Hematopoietic multipotent progenitor cell treated with erythropoietin and hydrocortisone succinate and interleukin-3 and kit ligand, for 6 days (in vitro differentiated cells): ENCODE data around the gene CYSLTR2.
A peak's percentile ranks its signal among the peaks of the same experiment; 100 is the strongest.

ENCODE experiments used
- DNase-seq: peaks from one replicate; pipeline ENCODE4 v3.0.0-alpha.2; 2015

CYSLTR2 gene

DNA sequence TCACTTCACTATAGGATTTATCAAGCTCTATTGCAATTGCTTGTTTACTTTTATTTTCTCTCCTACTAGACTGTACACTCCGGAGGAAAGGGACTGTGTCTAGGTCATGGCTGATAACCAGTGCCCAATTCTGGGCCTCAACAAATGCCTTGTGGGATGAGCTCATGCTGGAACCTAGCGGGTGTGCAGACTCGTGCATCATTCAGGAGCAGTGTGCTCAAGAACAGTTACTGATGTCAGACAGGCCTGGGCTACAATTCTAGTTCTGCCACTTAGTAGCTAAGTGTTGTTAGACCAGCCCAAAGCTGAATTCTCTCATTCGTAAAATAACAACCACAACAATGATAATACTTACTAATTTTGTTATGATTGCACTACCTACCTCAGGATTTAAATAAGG is 95.4 kb downstream of the CYSLTR2 start:
- no peak for DNase-seq

DNA sequence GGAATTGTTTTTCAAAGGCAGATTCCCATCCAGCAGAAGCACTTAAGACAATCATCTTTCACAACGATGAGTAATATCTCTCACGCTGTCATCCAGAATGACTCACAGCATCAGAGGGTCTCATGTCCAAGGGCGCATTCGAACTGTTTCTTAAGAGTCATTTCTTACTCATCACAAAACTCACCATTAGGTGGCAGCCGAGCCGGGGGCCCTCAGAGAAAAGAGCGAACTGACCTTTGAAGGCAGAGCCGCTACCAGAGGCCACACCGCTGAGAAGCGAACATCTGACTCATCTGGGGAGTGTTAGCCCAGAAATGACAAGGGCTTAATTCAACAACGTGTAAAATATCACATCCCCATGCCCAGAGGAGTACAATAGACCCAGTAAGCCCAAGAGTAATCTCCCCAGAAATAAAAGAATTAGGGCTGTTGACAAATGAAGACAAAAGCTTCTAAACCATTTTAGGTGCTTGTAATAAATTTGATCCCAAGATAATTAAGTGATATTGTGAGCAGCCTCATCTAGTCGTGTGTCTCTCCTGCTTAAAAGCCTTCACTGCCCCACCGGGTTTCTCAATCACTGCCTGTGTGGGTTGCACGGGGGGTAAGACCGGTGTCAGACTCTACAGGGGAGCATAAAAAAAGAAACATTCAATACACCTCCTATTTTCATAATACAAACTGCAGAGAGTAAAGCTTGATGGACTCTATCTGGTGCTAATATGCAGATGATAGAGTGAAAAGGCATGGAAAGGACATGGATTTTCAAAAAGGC is 96.2 kb downstream of the CYSLTR2 start:
- peak; percentile 42 for DNase-seq

DNA sequence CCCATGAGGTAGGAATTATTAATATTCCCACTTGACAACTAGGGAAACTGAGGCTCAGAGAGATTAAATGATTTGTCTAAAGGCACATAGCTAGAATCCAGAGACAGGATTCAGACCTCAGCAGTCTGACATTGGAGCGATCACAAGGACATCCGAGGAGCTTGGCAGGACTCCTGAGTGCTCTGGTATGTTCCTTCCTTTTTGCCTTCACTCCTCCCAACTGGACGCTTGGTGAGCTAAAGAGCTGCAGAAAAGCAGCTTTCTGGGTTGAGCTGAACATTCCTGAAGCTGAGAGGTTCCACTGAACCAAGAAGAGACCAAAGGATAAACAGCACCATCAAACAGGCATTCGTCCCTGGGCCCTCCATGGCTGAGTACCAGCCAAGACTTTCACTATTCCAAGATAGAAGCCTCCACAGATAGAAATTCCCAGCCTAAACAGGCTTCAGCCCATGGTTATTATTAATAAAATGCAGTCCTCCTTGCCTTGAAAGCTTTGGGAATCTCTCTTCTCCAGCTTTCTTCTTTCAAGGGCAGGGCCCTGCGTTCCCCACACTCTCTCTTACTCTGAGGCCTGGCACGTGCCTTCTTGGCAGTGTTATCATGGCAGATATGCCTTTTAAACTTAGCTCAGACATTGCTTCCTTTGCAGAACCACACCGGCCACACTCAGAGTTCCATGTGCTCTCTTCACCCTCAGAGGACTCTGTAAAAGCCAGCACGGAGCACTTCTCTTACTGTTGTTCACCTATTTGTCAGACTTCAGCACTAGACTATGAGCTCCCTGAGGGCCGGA is 97.1 kb downstream of the CYSLTR2 start:
- no peak for DNase-seq

DNA sequence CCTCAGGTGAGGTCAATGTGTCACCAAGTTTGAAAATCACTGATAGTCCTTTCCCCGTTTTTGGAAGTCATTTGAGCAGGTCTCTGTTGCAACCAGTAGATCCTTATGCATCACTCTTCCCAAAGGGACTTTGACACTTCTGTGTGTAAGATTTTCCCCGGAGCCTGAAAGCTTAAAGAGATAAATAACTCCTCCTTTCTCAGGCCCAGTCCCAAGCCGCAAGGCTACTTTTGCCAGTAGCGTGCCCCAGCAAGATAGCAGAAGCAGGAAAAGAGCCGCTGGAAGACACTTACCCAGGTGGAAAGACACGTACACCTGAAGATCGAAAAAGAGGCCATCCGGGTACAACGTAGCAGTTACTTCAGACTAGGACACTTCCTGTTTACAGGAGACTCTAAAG is 106.9 kb downstream of the CYSLTR2 start:
- no peak for DNase-seq
